ENCODE results near the gene CRELD2.

The CRELD2 gene

DNA sequence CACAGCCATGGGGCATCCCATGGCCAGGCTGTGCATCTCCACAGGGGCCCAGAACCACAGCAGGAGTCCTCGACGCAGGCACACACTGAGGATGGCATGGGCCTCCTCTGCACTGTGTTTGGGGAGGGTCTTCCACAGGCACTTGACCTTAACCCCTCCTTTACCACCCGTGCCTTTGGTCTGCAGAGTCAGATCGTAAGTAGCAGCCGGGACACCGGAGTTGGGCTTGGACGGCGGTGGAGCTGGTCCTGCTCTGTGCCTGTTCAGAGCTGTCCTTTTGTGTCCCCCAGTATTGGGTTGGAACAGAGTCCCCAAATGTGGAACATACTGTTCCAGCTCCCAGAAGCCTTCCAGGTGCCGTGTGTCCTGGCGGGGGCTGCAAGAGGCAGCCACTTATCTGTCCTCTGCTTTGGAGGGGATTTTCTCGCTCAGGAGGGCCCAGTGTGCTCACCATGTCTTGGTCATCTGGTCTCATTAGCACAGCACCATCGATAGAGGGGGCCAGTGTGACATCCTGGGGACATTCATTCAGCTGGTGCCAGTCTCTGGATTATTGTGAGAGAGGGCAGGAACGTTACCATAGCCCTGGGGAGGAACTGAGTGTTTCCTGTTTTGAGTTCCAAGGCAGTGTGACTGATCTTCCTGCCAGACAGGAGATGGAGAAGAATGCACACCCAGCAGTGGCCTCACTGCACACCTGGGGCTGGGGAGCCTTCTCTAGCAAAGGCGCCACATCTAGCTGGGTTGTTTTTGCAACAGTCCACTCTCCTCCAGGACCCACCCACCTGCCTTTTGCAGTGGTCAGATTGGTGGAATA, 12.4 kb downstream of the CRELD2 start:
- Histone ChIP-seq H3K27ac (ENCODE audit: low read depth, low read length) (no peak overlapping the region), H2AFZ (ENCODE audit: low read length, unreplicated experiment) (no peak overlapping the region), H3K79me2 (ENCODE audit: control insufficient read depth, insufficient read depth, low read length, unreplicated experiment) (no peaks in the 10 kb centered on the region), H3K4me3 (ENCODE audit: low read depth, low read length) (no peak overlapping the region), H3K36me3 (ENCODE audit: insufficient read depth, low read length) (no peaks in the 10 kb centered on the region), H3K27me3 (ENCODE audit: insufficient read depth, low read length) (no peaks in the 10 kb centered on the region), H3K4me1 (ENCODE audit: control insufficient read depth, insufficient read depth, low read length, unreplicated experiment) (peaks cover 17% of the 10 kb centered on the region)

- no peaks in the 10 kb centered on the region for H3K36me3 ChIP-seq (ENCODE audit: insufficient read depth, low read length)
- H3K4me1 ChIP-seq (ENCODE audit: control insufficient read depth, insufficient read depth, low read length, unreplicated experiment), result peaks cover 20% of the 10 kb centered on the region
- no peaks in the 10 kb centered on the region for H3K79me2 ChIP-seq (ENCODE audit: control insufficient read depth, insufficient read depth, low read length, unreplicated experiment)
- H3K27me3 ChIP-seq (ENCODE audit: insufficient read depth, low read length), result no peaks in the 10 kb centered on the region
- no peak overlapping the region for H3K27ac ChIP-seq (ENCODE audit: low read depth, low read length)
- peak overlapping the region; percentile 71; the same call in 1 of the 2 replicates for H3K4me3 ChIP-seq (ENCODE audit: low read depth, low read length)
- H2AFZ ChIP-seq (ENCODE audit: low read length, unreplicated experiment), result no peak overlapping the region
Measured at GRCh38 chr22:49933236-49934159, 15.1 kb downstream of the CRELD2 start.

- Histone ChIP-seq H2AFZ (ENCODE audit: low read length, unreplicated experiment) (no peak overlapping the region), H3K4me3 (ENCODE audit: low read depth, low read length) (peak overlapping the region; percentile 71), H3K36me3 (ENCODE audit: insufficient read depth, low read length) (no peaks in the 10 kb centered on the region), H3K4me1 (ENCODE audit: control insufficient read depth, insufficient read depth, low read length, unreplicated experiment) (peaks cover 20% of the 10 kb centered on the region), H3K27ac (ENCODE audit: low read depth, low read length) (peak overlapping the region; percentile 53; the same call in 1 of the 2 replicates), H3K79me2 (ENCODE audit: control insufficient read depth, insufficient read depth, low read length, unreplicated experiment) (no peaks in the 10 kb centered on the region), H3K27me3 (ENCODE audit: insufficient read depth, low read length) (no peaks in the 10 kb centered on the region)
Measured at GRCh38 chr22:49934160-49934890, 15.9 kb downstream of the CRELD2 start.

DNA sequence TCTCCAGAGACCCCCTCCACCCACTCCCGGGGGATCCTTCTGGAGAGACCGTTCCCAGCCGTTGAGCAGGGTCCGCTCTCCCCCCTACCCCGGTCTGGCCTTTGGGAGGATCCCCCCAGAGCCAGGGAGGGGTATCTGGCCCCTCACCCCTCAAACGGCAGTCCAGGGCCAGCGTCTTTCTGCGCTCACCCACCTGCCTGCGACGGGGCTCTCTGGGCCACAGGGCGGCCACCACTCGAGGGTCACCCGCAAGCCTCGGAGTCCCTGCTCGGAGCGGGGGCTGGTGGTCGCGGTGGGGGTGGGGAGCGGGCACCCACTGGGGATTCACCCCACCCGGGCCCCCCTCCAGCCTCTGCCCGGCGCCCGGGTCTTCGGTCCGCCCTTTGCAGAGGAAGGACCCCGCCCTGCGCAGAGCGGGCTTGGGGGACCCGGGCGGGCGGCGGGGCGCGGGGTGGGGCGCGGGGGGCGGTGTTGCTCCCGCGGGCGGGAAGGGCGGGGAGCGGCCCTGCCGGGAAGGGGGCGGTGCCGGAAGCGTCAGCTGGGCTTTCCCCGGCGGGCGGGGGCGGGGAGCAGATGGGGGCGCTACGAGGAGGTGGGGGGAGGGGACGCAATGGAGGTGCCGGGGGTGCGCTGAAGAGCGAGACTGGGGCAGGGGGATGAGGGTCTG, 16.6 kb downstream of the CRELD2 start:
- peak overlapping the region; percentile 53; the same call in 1 of the 2 replicates for H3K27ac ChIP-seq (ENCODE audit: low read depth, low read length)

GRCh38 chr22:49935561-49935960, 17.1 kb downstream of the CRELD2 start:
- Histone ChIP-seq H2AFZ (ENCODE audit: low read length, unreplicated experiment) (no peak overlapping the region), H3K4me1 (ENCODE audit: control insufficient read depth, insufficient read depth, low read length, unreplicated experiment) (peaks cover 20% of the 10 kb centered on the region), H3K36me3 (ENCODE audit: insufficient read depth, low read length) (no peaks in the 10 kb centered on the region), H3K27me3 (ENCODE audit: insufficient read depth, low read length) (no peaks in the 10 kb centered on the region), H3K4me3 (ENCODE audit: low read depth, low read length) (no peak overlapping the region), H3K79me2 (ENCODE audit: control insufficient read depth, insufficient read depth, low read length, unreplicated experiment) (no peaks in the 10 kb centered on the region), H3K27ac (ENCODE audit: low read depth, low read length) (no peak overlapping the region)

More for the DNA sequence above, 16.6 kb downstream of the CRELD2 start:
- no peaks in the 10 kb centered on the region for H3K79me2 ChIP-seq (ENCODE audit: control insufficient read depth, insufficient read depth, low read length, unreplicated experiment)
- peaks cover 20% of the 10 kb centered on the region for H3K4me1 ChIP-seq (ENCODE audit: control insufficient read depth, insufficient read depth, low read length, unreplicated experiment)
- no peaks in the 10 kb centered on the region for H3K27me3 ChIP-seq (ENCODE audit: insufficient read depth, low read length)
- no peaks in the 10 kb centered on the region for H3K36me3 ChIP-seq (ENCODE audit: insufficient read depth, low read length)
- H2AFZ ChIP-seq (ENCODE audit: low read length, unreplicated experiment), result no peak overlapping the region
- peak overlapping the region; percentile 71 for H3K4me3 ChIP-seq (ENCODE audit: low read depth, low read length)

- H3K4me1 ChIP-seq (ENCODE audit: control insufficient read depth, insufficient read depth, low read length, unreplicated experiment), result peaks cover 17% of the 10 kb centered on the region
- no peaks in the 10 kb centered on the region for H3K27me3 ChIP-seq (ENCODE audit: insufficient read depth, low read length)
- no peaks in the 10 kb centered on the region for H3K79me2 ChIP-seq (ENCODE audit: control insufficient read depth, insufficient read depth, low read length, unreplicated experiment)
- H3K36me3 ChIP-seq (ENCODE audit: insufficient read depth, low read length), result no peaks in the 10 kb centered on the region
- H3K4me3 ChIP-seq (ENCODE audit: low read depth, low read length), result peak overlapping the region; percentile 54
- no peak overlapping the region for H3K27ac ChIP-seq (ENCODE audit: low read depth, low read length)
- no peak overlapping the region for H2AFZ ChIP-seq (ENCODE audit: low read length, unreplicated experiment)
Measured at GRCh38 chr22:49936018-49936972, 17.9 kb downstream of the CRELD2 start.

- H3K36me3 ChIP-seq (ENCODE audit: insufficient read depth, low read length), result no peaks in the 10 kb centered on the region
- no peak overlapping the region for H3K4me3 ChIP-seq (ENCODE audit: low read depth, low read length)
- no peak overlapping the region for H3K27ac ChIP-seq (ENCODE audit: low read depth, low read length)
- no peaks in the 10 kb centered on the region for H3K79me2 ChIP-seq (ENCODE audit: control insufficient read depth, insufficient read depth, low read length, unreplicated experiment)
- no peaks in the 10 kb centered on the region for H3K27me3 ChIP-seq (ENCODE audit: insufficient read depth, low read length)
- peaks cover 17% of the 10 kb centered on the region for H3K4me1 ChIP-seq (ENCODE audit: control insufficient read depth, insufficient read depth, low read length, unreplicated experiment)
- H2AFZ ChIP-seq (ENCODE audit: low read length, unreplicated experiment), result no peak overlapping the region
Measured at GRCh38 chr22:49936973-49937757, 18.7 kb downstream of the CRELD2 start.

DNA sequence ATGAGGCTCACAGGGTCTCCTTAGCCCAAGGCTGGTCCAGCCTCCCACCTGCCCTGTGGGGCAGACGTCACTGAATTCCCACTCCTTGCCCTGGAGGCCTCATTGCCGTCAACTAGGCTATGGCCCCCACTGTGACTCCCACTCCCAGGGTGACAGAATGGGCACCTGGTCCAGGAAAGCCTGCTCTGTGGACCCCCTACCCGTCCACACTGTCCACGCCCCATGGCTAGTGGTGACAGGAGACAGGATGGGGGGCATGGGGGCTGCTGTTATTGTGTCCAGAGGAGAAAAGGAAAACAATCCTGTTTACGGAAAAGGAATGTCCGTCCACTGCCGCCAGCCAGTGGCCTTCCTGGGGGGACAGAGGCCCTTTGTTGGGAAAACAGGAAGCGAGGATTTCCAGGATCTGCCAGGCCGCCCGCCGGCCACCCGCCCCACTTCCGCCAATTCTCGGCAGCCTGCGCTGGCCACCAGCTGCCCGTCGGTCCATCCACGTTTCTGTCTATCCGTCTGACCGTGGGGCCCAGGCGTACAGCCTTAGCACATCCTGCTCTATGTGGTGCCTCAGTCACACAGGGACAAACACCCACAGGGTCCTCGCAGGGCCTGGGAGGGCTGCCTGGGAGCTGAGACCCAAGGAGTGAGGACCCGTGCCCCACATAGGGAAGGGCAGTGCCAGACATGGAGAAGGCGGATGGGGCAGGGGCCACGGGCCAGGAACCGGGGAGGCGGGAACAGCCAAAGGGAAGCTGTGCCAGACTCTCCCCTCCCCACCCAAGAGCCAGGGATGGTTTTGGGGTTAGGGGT, 19.5 kb downstream of the CRELD2 start:
- no peak overlapping the region for H2AFZ ChIP-seq (ENCODE audit: low read length, unreplicated experiment)
- no peaks in the 10 kb centered on the region for H3K36me3 ChIP-seq (ENCODE audit: insufficient read depth, low read length)
- no peaks in the 10 kb centered on the region for H3K27me3 ChIP-seq (ENCODE audit: insufficient read depth, low read length)
- no peaks in the 10 kb centered on the region for H3K79me2 ChIP-seq (ENCODE audit: control insufficient read depth, insufficient read depth, low read length, unreplicated experiment)
- no peak overlapping the region for H3K27ac ChIP-seq (ENCODE audit: low read depth, low read length)
- no peak overlapping the region for H3K4me3 ChIP-seq (ENCODE audit: low read depth, low read length)
- H3K4me1 ChIP-seq (ENCODE audit: control insufficient read depth, insufficient read depth, low read length, unreplicated experiment), result peaks cover 17% of the 10 kb centered on the region
